Activated T-cell treated with anti-CD3 and anti-CD28 coated beads, Interleukin-2, amount 50 U/mL, for 4 hours (primary cell): ENCODE measurements around the gene C5orf63. TPM values are rescaled to one million over a fixed set of nuclear protein-coding genes. Genes with fewer than 3 reads are reported as not detected.
A peak's percentile ranks its signal among the peaks of the same experiment; 100 is the strongest.
"Not testable (repeated sequence)": the region's sequence is repeated elsewhere in the genome, so short reads cannot be mapped to it uniquely, and the experiment has no call there.

Source experiments
- ATAC-seq, 2 donors: fragments of 200-7000 bp; cut with Tn5 transposase; one replicate each; pipeline ENCODE4 v1.10.0; 2021
- DNase-seq: peaks from one replicate; pipeline ENCODE4 v3.0.0-alpha.2; 2020
- H3K27me3 Mint-ChIP-seq: one replicate; pipeline ENCODE4 v1.8.0; 2021; ENCODE audit warnings: low read depth, mixed read lengths
- H3K36me3 Mint-ChIP-seq: one replicate; pipeline ENCODE4 v1.8.0; 2022; ENCODE audit warnings: mixed read lengths; ENCODE audit not compliant: insufficient read depth
- H3K4me1 Mint-ChIP-seq: one replicate; pipeline ENCODE4 v1.8.0; 2021; ENCODE audit warnings: low read depth, mixed read lengths
- H3K4me3 Mint-ChIP-seq: one replicate; pipeline ENCODE4 v1.8.0; 2021; ENCODE audit warnings: mild to moderate bottlenecking, moderate library complexity, mixed read lengths
- H3K9me3 Mint-ChIP-seq: one replicate; pipeline ENCODE4 v1.8.0; 2021; ENCODE audit warnings: mixed read lengths
- total RNA-seq, 3 donors: library from RNA; stranded (reverse); gene quantifications; one replicate each; pipeline ENCODE4 v1.2.1, GENCODE V29; 2021

Gene C5orf63
- total RNA-seq, 3 donors from 2014 or later: 5.4 to 6.9 (median 6.1) TPM

DNA sequence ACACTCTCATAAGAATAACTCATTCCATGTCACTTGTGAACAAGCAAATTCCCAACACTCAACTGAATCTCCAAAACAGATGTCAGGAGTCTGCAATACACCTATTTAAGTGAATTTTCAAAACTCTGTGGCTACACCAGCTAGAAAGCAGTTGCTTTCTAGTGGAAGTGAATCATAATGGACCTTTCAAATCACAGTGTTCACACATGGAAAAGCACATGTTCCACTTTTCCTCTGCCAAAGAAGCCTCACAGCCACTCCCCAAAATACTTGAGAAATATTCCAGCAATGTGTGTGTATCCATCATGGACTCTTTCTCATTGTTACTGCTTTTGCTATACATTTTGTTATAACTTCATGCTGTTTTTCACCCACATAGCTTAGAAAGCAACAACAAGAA is 60.4 kb downstream of the C5orf63 start:
- DNase-seq (no peak), ATAC-seq (no peak)
- peaks cover 28% of the 10 kb centered on the region for H3K4me1 Mint-ChIP-seq
- H3K4me3 Mint-ChIP-seq: no peak overlapping the region
- no peaks in the 10 kb centered on the region for H3K9me3 Mint-ChIP-seq
- peaks cover 2% of the 10 kb centered on the region for H3K36me3 Mint-ChIP-seq
- H3K27me3 Mint-ChIP-seq: peaks cover 2% of the 10 kb centered on the region

DNA sequence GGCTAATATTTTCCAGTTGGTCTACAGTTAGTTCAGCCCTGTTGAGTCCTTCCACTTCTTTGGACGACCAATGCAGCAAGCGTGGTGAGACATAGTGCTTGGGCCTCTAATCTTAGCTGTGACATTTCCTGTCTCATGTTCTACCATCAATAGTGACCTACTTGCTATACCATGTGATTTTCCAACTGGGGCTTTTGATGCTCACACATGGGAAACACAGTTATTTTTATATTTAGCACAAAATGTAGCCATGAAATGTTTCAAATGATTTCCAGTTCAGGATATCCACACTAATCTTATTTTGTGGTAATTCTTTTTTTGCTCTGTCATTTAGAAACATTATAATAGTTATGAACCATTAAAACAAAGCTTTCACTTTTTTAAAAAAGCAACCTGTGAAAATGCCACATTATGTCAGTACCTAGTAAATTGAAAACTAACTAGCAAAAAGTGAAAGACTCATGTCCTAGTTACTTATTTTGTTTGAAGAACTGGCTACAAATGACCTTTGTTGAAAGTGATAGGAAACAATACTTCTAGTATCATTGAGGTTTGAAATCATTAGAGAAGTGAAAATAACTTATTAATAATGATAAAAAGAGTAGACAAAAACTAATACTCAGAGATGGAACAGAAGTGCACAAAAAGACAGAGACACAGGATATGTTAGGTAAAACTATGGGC is 61.2 kb downstream of the C5orf63 start:
- Mint-ChIP-seq H3K9me3 (no peaks in the 10 kb centered on the region), H3K4me1 (peaks cover 28% of the 10 kb centered on the region), H3K36me3 (peaks cover 2% of the 10 kb centered on the region), H3K4me3 (no peak overlapping the region), H3K27me3 (peaks cover 2% of the 10 kb centered on the region)
- DNase-seq (no peak), ATAC-seq (peak in 1 of 2 donors; percentile 50)

DNA sequence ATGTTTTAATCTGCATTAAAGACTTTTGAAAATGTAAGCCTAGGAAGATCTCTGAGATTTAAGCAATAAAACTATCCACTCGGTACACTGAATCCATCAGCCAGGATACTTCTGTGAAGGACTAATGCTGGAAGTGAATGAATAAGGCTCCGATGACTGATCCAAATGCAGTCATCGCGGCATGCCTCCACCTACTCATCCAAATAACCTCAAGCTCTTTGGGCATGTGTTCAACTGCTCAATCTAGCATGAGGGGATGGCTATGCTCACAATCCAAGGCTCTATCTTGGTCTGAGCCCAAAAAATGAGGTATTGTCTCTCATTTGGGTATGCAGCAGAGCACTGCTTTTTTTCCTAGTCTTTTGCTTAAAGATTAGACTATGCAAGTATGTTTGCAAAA is 62.1 kb downstream of the C5orf63 start:
- H3K4me3 Mint-ChIP-seq: no peak overlapping the region

GRCh38 chr5:127010362-127010761 is 62.9 kb downstream of the C5orf63 start:
- Mint-ChIP-seq H3K4me3 (no peak overlapping the region), H3K4me1 (peaks cover 28% of the 10 kb centered on the region), H3K36me3 (no peaks in the 10 kb centered on the region), H3K9me3 (no peaks in the 10 kb centered on the region), H3K27me3 (peaks cover 2% of the 10 kb centered on the region)
- DNase-seq: no peak
- no peak for ATAC-seq

More for the DNA sequence above, 62.1 kb downstream of the C5orf63 start:
- Mint-ChIP-seq H3K4me1 (peaks cover 28% of the 10 kb centered on the region), H3K27me3 (peaks cover 2% of the 10 kb centered on the region), H3K9me3 (no peaks in the 10 kb centered on the region), H3K36me3 (no peaks in the 10 kb centered on the region)
- no peak for DNase-seq
- no peak for ATAC-seq

DNA sequence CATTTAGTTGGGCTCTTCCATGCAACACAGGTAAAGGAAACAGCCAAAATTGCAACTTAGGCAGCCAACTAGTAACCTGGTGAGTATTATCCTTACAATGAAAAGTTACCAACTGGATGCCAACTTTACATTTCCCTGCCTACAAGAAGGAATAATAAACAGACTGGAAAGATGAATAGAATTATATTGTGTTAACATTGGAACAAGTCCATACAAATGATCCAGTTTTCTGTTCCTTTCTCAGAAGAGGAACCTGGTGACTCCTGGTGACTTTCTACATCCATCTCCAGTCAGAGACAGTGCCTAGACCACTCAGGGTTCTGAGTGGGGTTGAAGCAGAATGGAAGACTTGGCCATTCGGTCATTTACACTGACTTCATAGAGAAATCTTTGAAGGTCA is 63.5 kb downstream of the C5orf63 start:
- Mint-ChIP-seq H3K27me3 (no peaks in the 10 kb centered on the region), H3K36me3 (no peaks in the 10 kb centered on the region), H3K9me3 (no peaks in the 10 kb centered on the region), H3K4me3 (no peak overlapping the region), H3K4me1 (peaks cover 26% of the 10 kb centered on the region)
- ATAC-seq (no peak), DNase-seq (no peak)

- Mint-ChIP-seq H3K36me3 (no peaks in the 10 kb centered on the region), H3K4me3 (no peak overlapping the region), H3K27me3 (no peaks in the 10 kb centered on the region), H3K4me1 (peaks cover 14% of the 10 kb centered on the region), H3K9me3 (no peaks in the 10 kb centered on the region)
- DNase-seq (no peak), ATAC-seq (no peak)
Observed at GRCh38 chr5:127008300-127008975, 64.9 kb downstream of the C5orf63 start.

DNA sequence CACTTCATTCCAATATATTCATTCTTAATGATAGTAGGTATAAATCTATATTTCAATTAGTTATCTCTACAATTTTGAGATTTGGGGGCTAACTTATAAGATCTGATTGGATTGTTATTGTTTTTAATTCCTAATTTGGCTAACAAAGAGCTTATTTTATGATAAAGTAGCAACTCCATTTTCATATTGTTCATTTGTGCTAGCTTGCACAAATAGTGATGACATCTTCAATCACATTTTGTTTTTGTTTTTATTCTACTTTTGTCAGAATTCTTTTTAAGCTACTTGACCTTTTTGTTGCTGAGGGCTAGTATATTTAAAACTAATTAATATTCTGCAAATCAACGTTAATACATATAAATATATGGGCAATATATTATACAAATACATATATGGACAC is 65.8 kb downstream of the C5orf63 start:
- Mint-ChIP-seq H3K4me1 (peaks cover 11% of the 10 kb centered on the region), H3K4me3 (no peak overlapping the region), H3K27me3 (no peaks in the 10 kb centered on the region), H3K9me3 (no peaks in the 10 kb centered on the region), H3K36me3 (no peaks in the 10 kb centered on the region)
- DNase-seq (no peak), ATAC-seq (no peak)

DNA sequence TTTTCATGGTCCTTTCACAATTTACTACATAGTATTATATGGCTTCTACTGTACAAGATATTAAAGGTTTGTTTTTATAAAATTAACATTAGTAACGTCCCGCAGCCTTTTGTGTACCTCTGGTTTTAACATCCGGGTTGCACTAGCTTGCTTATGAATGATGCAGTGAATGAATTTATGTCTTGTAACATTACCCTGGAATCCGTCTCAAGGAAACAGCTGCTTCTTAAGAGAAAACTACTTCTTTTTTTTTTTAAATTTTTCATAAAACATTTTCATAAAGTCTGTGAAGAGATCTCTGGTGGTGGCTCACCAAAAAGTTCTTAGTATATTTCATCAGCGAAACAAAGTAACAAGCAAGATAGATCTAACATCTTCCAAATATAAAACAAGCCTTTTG is 66.6 kb downstream of the C5orf63 start:
- Mint-ChIP-seq H3K4me3 (no peak overlapping the region), H3K27me3 (no peaks in the 10 kb centered on the region), H3K9me3 (no peaks in the 10 kb centered on the region), H3K4me1 (peaks cover 4% of the 10 kb centered on the region), H3K36me3 (no peaks in the 10 kb centered on the region)
- ATAC-seq: no peak
- no peak for DNase-seq

DNA sequence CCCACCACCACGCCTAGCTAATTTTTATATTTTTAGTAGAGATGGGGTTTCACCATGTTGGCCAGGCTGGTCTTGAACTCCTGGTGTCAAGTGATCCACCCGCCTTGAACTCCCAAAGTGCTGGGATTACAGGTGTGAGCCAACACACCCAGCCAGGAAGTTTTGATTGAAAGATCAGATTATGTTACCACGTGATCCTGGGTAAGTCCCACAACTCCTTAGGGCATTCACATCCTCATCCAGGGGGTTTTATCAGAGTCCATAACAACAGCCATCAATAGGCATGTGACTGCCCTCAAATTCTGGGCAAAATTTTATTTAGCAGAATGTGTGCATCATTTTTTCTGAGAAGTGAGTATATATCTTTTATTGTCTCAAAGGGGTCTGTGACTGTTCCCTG is 68.0 kb downstream of the C5orf63 start:
- not testable (repeated sequence) for ATAC-seq, H3K4me3 Mint-ChIP-seq, DNase-seq, H3K9me3 Mint-ChIP-seq, H3K4me1 Mint-ChIP-seq, H3K36me3 Mint-ChIP-seq, H3K27me3 Mint-ChIP-seq

- DNase-seq (no peak), ATAC-seq (no peak)
- Mint-ChIP-seq H3K27me3 (no peaks in the 10 kb centered on the region), H3K36me3 (no peaks in the 10 kb centered on the region), H3K4me1 (no peaks in the 10 kb centered on the region), H3K9me3 (no peaks in the 10 kb centered on the region), H3K4me3 (no peak overlapping the region)
Observed at GRCh38 chr5:127004721-127005120, 68.6 kb downstream of the C5orf63 start.

GRCh38 chr5:127003798-127004495 is 69.4 kb downstream of the C5orf63 start:
- H3K4me3 Mint-ChIP-seq: no peak overlapping the region
- DNase-seq (no peak), ATAC-seq (no peak)
- H3K9me3 Mint-ChIP-seq: no peaks in the 10 kb centered on the region
- no peaks in the 10 kb centered on the region for H3K36me3 Mint-ChIP-seq
- no peaks in the 10 kb centered on the region for H3K4me1 Mint-ChIP-seq
- H3K27me3 Mint-ChIP-seq: no peaks in the 10 kb centered on the region

- Mint-ChIP-seq H3K4me1 (no peaks in the 10 kb centered on the region), H3K36me3 (no peaks in the 10 kb centered on the region), H3K4me3 (no peak overlapping the region), H3K9me3 (no peaks in the 10 kb centered on the region), H3K27me3 (no peaks in the 10 kb centered on the region)
- no peak for DNase-seq
- no peak for ATAC-seq
Observed at GRCh38 chr5:127002390-127002789, 70.9 kb downstream of the C5orf63 start.

DNA sequence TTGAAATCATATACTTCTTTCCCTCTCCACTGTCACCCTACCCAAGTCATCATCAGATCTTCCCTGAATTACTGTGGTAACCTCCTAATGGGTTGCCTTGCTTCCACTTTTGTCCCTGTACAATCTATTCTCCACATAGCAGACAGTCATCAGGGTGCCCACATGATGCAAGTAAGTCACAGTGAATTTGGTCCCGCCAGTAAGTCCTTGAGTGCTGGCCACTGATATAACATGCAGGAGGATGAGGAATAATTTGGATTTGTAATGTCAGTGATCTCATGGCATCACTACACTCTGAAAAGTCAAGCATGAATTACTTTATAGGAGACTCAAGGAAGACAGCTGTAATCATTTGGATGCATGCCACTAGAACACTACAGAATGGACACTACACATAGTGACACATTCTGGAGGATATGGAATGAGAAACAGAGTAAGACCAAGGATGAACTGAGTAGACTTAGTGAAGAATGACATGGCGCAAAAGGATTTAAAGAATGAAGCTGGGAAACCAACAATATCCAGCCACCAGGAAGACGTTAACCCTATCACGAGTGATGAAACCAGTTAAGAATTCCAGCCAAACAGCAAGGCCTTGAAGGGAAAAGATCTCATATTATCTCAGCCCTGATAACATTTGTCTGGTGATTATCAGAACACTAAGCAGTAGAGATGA is 71.5 kb downstream of the C5orf63 start:
- no peaks in the 10 kb centered on the region for H3K36me3 Mint-ChIP-seq
- H3K4me3 Mint-ChIP-seq: no peak overlapping the region
- DNase-seq (no peak), ATAC-seq (no peak)
- no peaks in the 10 kb centered on the region for H3K4me1 Mint-ChIP-seq
- no peaks in the 10 kb centered on the region for H3K9me3 Mint-ChIP-seq
- no peaks in the 10 kb centered on the region for H3K27me3 Mint-ChIP-seq
